Measurements from ENCODE around the gene KAZN. TPM values are rescaled to one million over a fixed set of nuclear protein-coding genes. Genes with fewer than 3 reads are reported as not detected.

Gene KAZN
- total RNA-seq (under 1 TPM; 0.22 to 0.55 TPM), total RNA-seq (0 to 2.1 (median 0.20) reads per million in 172 experiments)
- 0.04 TPM for polyA plus RNA-seq (2013, experiment 1 of 2)
- 0.37 TPM for polyA plus RNA-seq (2013, experiment 2 of 2)

- Histone ChIP-seq H3K4me3 (ENCODE audit: low read length) (no peak within 1 kb of the TSS), H3K27ac (ENCODE audit: low read depth in 1 of 2, low read length in 2 of 2) (no peak within 1 kb of the TSS), H3K4me1 (ENCODE audit: insufficient read depth, low read length) (no peaks in the 10 kb centered on the region), H3K9me3 (ENCODE audit: control insufficient read depth in 1 of 2, insufficient read depth in 1 of 2, low read length in 2 of 2) (no peaks in the 10 kb centered on the region), H3K36me3 (ENCODE audit: insufficient read depth, low read length) (no peaks in the 10 kb centered on the region), H3K27me3 (ENCODE audit: control insufficient read depth in 1 of 2, insufficient read depth in 2 of 2, low read length in 2 of 2) (peaks cover 26 to 44% of the 10 kb centered on the region in 2 experiments)
- ChIA-PET POLR2A (no interaction called here), CTCF (no interaction called here)
- peaks cover 70% of the 10 kb centered on the region for H3K27me3 Mint-ChIP-seq
- H3K4me3 Mint-ChIP-seq = no peak within 1 kb of the TSS
- no peaks in the 10 kb centered on the region for H3K36me3 Mint-ChIP-seq (ENCODE audit: low read depth)
- intact Hi-C loops (cut with DNase I, micrococcal nuclease) = no loop called here
- no peaks in the 10 kb centered on the region for H3K9me3 Mint-ChIP-seq
- no peaks in the 10 kb centered on the region for H3K4me1 Mint-ChIP-seq (ENCODE audit: low read depth)
- ATAC-seq (ENCODE audit: poor library complexity) = no peak
- DNase-seq = no peak
- no peak within 1 kb of the TSS for H3K27ac Mint-ChIP-seq
- no peak for TF ChIP-seq CTCF (IDR thresholded peaks at IDR 0.05)
Measured at GRCh38 chr1:14598498-14599182, at the start of gene KAZN. Gene KAZN, plus strand, starts transcription at chr1:14598685.

GRCh38 chr1:14549897-14550620 lies 48.4 kb upstream of the KAZN start:
- Histone ChIP-seq H3K27ac (ENCODE audit: low read depth in 1 of 2, low read length in 2 of 2) (no peak overlapping the region), H3K9me3 (ENCODE audit: control insufficient read depth in 1 of 2, insufficient read depth in 1 of 2, low read length in 2 of 2) (no peaks in the 10 kb centered on the region), H3K27me3 (ENCODE audit: control insufficient read depth in 1 of 2, insufficient read depth in 2 of 2, low read length in 2 of 2) (peaks cover 0 to under 1% of the 10 kb centered on the region in 2 experiments), H3K4me1 (ENCODE audit: insufficient read depth, low read length) (no peaks in the 10 kb centered on the region), H3K4me3 (ENCODE audit: low read length) (no peak overlapping the region), H3K36me3 (ENCODE audit: insufficient read depth, low read length) (no peaks in the 10 kb centered on the region)
- Mint-ChIP-seq H3K4me3 (no peak overlapping the region), H3K27me3 (peaks cover 22% of the 10 kb centered on the region), H3K9me3 (no peaks in the 10 kb centered on the region), H3K27ac (no peak overlapping the region), H3K4me1 (ENCODE audit: low read depth) (no peaks in the 10 kb centered on the region), H3K36me3 (ENCODE audit: low read depth) (no peaks in the 10 kb centered on the region)
- DNase-seq (no peak), ATAC-seq (ENCODE audit: poor library complexity) (no peak)
- ChIA-PET CTCF (no interaction called here), POLR2A (no interaction called here)
- intact Hi-C loops (cut with DNase I, micrococcal nuclease) = no loop called here
- TF ChIP-seq CTCF (IDR thresholded peaks at IDR 0.05) = no peak

GRCh38 chr1:14551386-14551785 lies 47.1 kb upstream of the KAZN start:
- intact Hi-C loops (cut with DNase I, micrococcal nuclease) = no loop called here
- ATAC-seq (ENCODE audit: poor library complexity) = no peak
- H3K4me3 Mint-ChIP-seq = no peak overlapping the region
- no peaks in the 10 kb centered on the region for H3K9me3 Mint-ChIP-seq
- Histone ChIP-seq H3K4me3 (ENCODE audit: low read length) (no peak overlapping the region), H3K27ac (ENCODE audit: low read depth in 1 of 2, low read length in 2 of 2) (no peak overlapping the region), H3K9me3 (ENCODE audit: control insufficient read depth in 1 of 2, insufficient read depth in 1 of 2, low read length in 2 of 2) (no peaks in the 10 kb centered on the region), H3K36me3 (ENCODE audit: insufficient read depth, low read length) (no peaks in the 10 kb centered on the region), H3K27me3 (ENCODE audit: control insufficient read depth in 1 of 2, insufficient read depth in 2 of 2, low read length in 2 of 2) (no peaks in the 10 kb centered on the region), H3K4me1 (ENCODE audit: insufficient read depth, low read length) (no peaks in the 10 kb centered on the region)
- ChIA-PET POLR2A (no interaction called here), CTCF (no interaction called here)
- DNase-seq = no peak
- H3K27me3 Mint-ChIP-seq = peaks cover 12% of the 10 kb centered on the region
- TF ChIP-seq CTCF (IDR thresholded peaks at IDR 0.05) = no peak
- no peaks in the 10 kb centered on the region for H3K4me1 Mint-ChIP-seq (ENCODE audit: low read depth)
- H3K36me3 Mint-ChIP-seq (ENCODE audit: low read depth) = no peaks in the 10 kb centered on the region
- no peak overlapping the region for H3K27ac Mint-ChIP-seq

Measured in CD4-positive, alpha-beta T cell (primary cell).